Muscle layer of duodenum (tissue), 2 donors: ENCODE data around the gene ADAM10.
"Not testable (repeated sequence)": the region's sequence is repeated elsewhere in the genome, so short reads cannot be mapped to it uniquely, and the experiment has no call there.

Source experiments
- H3K27ac ChIP-seq: one replicate; pipeline ENCODE4 v1.7.0; 2013; ENCODE audit warnings: mild to moderate bottlenecking, low read length
- H3K27me3 ChIP-seq: one replicate; pipeline ENCODE4 v1.7.0; 2013; ENCODE audit warnings: low read depth, mild to moderate bottlenecking, control low read depth, low read length
- H3K36me3 ChIP-seq, 2 donors: one replicate each; pipeline ENCODE4 v1.7.0; 2013; ENCODE audit warnings: low read length in 2 of 2, control low read depth in 1 of 2, mild to moderate bottlenecking in 1 of 2; ENCODE audit not compliant: insufficient read depth in 2 of 2, control insufficient read depth in 1 of 2
- H3K4me1 ChIP-seq, 2 donors: one replicate each; pipeline ENCODE4 v1.7.0; 2013; ENCODE audit warnings: low read length in 2 of 2, mild to moderate bottlenecking in 2 of 2, control low read depth in 1 of 2, moderate library complexity in 1 of 2; ENCODE audit not compliant: insufficient read depth in 2 of 2, control insufficient read depth in 1 of 2
- H3K4me3 ChIP-seq, 2 donors: one replicate each; pipeline ENCODE4 v1.7.0; 2013; ENCODE audit warnings: low read length in 2 of 2, low read depth in 1 of 2, mild to moderate bottlenecking in 1 of 2
- H3K9me3 ChIP-seq, 2 donors: one replicate each; pipeline ENCODE4 v1.7.0; 2013; ENCODE audit warnings: low read length in 2 of 2, control low read depth in 1 of 2, mild to moderate bottlenecking in 1 of 2; ENCODE audit not compliant: control insufficient read depth in 1 of 2
- donor health status: healthy.

The ADAM10 gene

GRCh38 chr15:58606577-58607080 is 142.9 kb downstream of the ADAM10 start:
- H3K36me3 ChIP-seq, result peaks cover 22% of the 10 kb centered on the region in 2 donors
- H3K27ac ChIP-seq, result no peak overlapping the region
- no peaks in the 10 kb centered on the region for H3K4me1 ChIP-seq

GRCh38 chr15:58605931-58606530 is 143.5 kb downstream of the ADAM10 start:
- Histone ChIP-seq H3K27ac (no peak overlapping the region), H3K4me1 (no peaks in the 10 kb centered on the region), H3K36me3 (peaks cover 22% of the 10 kb centered on the region in 2 donors), H3K9me3 (no peaks in the 10 kb centered on the region), H3K4me3 (no peak overlapping the region), H3K27me3 (no peaks in the 10 kb centered on the region)

More at GRCh38 chr15:58606577-58607080, 142.9 kb downstream of the ADAM10 start:
- no peaks in the 10 kb centered on the region for H3K9me3 ChIP-seq
- no peaks in the 10 kb centered on the region for H3K27me3 ChIP-seq
- H3K4me3 ChIP-seq, result no peak overlapping the region

GRCh38 chr15:58604455-58604923 is 145.0 kb downstream of the ADAM10 start:
- Histone ChIP-seq H3K4me3 (no peak overlapping the region), H3K9me3 (no peaks in the 10 kb centered on the region), H3K36me3 (peaks cover 13% of the 10 kb centered on the region in 2 donors), H3K27ac (no peak overlapping the region), H3K4me1 (no peaks in the 10 kb centered on the region), H3K27me3 (no peaks in the 10 kb centered on the region)

GRCh38 chr15:58603927-58604326 is 145.6 kb downstream of the ADAM10 start:
- H3K4me1 ChIP-seq, H3K4me3 ChIP-seq, H3K36me3 ChIP-seq, H3K27ac ChIP-seq, H3K9me3 ChIP-seq, H3K27me3 ChIP-seq: not testable (repeated sequence)

GRCh38 chr15:58602823-58603222 is 146.7 kb downstream of the ADAM10 start:
- Histone ChIP-seq H3K27me3 (no peaks in the 10 kb centered on the region), H3K4me1 (no peaks in the 10 kb centered on the region), H3K36me3 (peaks cover 0 to 8% of the 10 kb centered on the region in 2 donors)

GRCh38 chr15:58598829-58599210 is 150.7 kb downstream of the ADAM10 start:
- Histone ChIP-seq H3K36me3 (peaks cover 6 to 20% of the 10 kb centered on the region in 2 donors), H3K4me1 (no peaks in the 10 kb centered on the region), H3K4me3 (no peak overlapping the region), H3K27me3 (no peaks in the 10 kb centered on the region), H3K27ac (no peak overlapping the region), H3K9me3 (no peaks in the 10 kb centered on the region)

More at GRCh38 chr15:58602823-58603222, 146.7 kb downstream of the ADAM10 start:
- Histone ChIP-seq H3K4me3 (no peak overlapping the region), H3K27ac (no peak overlapping the region), H3K9me3 (no peaks in the 10 kb centered on the region)

GRCh38 chr15:58597943-58598828 is 151.3 kb downstream of the ADAM10 start:
- no peak overlapping the region for H3K27ac ChIP-seq
- H3K36me3 ChIP-seq, result peaks cover 6 to 16% of the 10 kb centered on the region in 2 donors
- no peak overlapping the region for H3K4me3 ChIP-seq
- H3K9me3 ChIP-seq, result no peaks in the 10 kb centered on the region
- H3K4me1 ChIP-seq, result no peaks in the 10 kb centered on the region
- H3K27me3 ChIP-seq, result no peaks in the 10 kb centered on the region

- Histone ChIP-seq H3K4me3 (no peak overlapping the region), H3K27me3 (no peaks in the 10 kb centered on the region), H3K4me1 (no peaks in the 10 kb centered on the region), H3K27ac (no peak overlapping the region), H3K36me3 (peaks cover 6 to 12% of the 10 kb centered on the region in 2 donors), H3K9me3 (no peaks in the 10 kb centered on the region)
Observed at GRCh38 chr15:58595516-58596263, 153.8 kb downstream of the ADAM10 start.

GRCh38 chr15:58594898-58595297 is 154.6 kb downstream of the ADAM10 start:
- Histone ChIP-seq H3K9me3 (no peaks in the 10 kb centered on the region), H3K4me1 (no peaks in the 10 kb centered on the region), H3K4me3 (no peak overlapping the region), H3K27ac (no peak overlapping the region), H3K36me3 (peaks cover 6 to 12% of the 10 kb centered on the region in 2 donors), H3K27me3 (no peaks in the 10 kb centered on the region)

GRCh38 chr15:58593870-58594269 is 155.6 kb downstream of the ADAM10 start:
- Histone ChIP-seq H3K4me3 (no peak overlapping the region), H3K9me3 (no peaks in the 10 kb centered on the region), H3K36me3 (peaks cover 6 to 12% of the 10 kb centered on the region in 2 donors), H3K4me1 (no peaks in the 10 kb centered on the region), H3K27me3 (no peaks in the 10 kb centered on the region), H3K27ac (no peak overlapping the region)

GRCh38 chr15:58590926-58591325 is 158.6 kb downstream of the ADAM10 start:
- Histone ChIP-seq H3K36me3 (peaks cover 0 to 3% of the 10 kb centered on the region in 2 donors), H3K27ac (no peak overlapping the region), H3K4me3 (no peak overlapping the region)

More at GRCh38 chr15:58590926-58591325, 158.6 kb downstream of the ADAM10 start:
- no peaks in the 10 kb centered on the region for H3K27me3 ChIP-seq
- no peaks in the 10 kb centered on the region for H3K4me1 ChIP-seq
- H3K9me3 ChIP-seq, result no peaks in the 10 kb centered on the region
